GM11168 (cell line): ENCODE measurements around the gene DRGX.

Experiments
- in situ Hi-C: fragments of 300-500 bp; cut with MboI; formaldehyde crosslinking; loops from one replicate; pipeline ENCODE4 v1.12.0; 2022; ENCODE audit warnings: low sequenced_read_pairs; ENCODE audit not compliant: unreplicated experiment

DRGX gene

GRCh38 chr10:49352323-49352722 lies 43.6 kb downstream of the DRGX start:
- in situ Hi-C loops, result no loop called here

GRCh38 chr10:49351669-49352068 lies 44.2 kb downstream of the DRGX start:
- in situ Hi-C loops, result no loop called here

GRCh38 chr10:49350846-49351532 lies 44.9 kb downstream of the DRGX start:
- in situ Hi-C loops, result no loop called here

GRCh38 chr10:49350138-49350537 lies 45.8 kb downstream of the DRGX start:
- in situ Hi-C loops, result no loop called here

GRCh38 chr10:49349390-49349789 lies 46.5 kb downstream of the DRGX start:
- in situ Hi-C loops, result no loop called here

- in situ Hi-C loops, result no loop called here
These were observed 47.3 kb downstream of the DRGX start for GRCh38 chr10:49348593-49348992.

- in situ Hi-C loops, result no loop called here
These were observed 48.1 kb downstream of the DRGX start for GRCh38 chr10:49347827-49348226.

- in situ Hi-C loops, result no loop called here
These were observed 48.5 kb downstream of the DRGX start for GRCh38 chr10:49347342-49347741.

GRCh38 chr10:49344840-49345239 lies 51.0 kb downstream of the DRGX start:
- in situ Hi-C loops, result no loop called here

- in situ Hi-C loops, result no loop called here
These were observed 57.3 kb downstream of the DRGX start for GRCh38 chr10:49338604-49339003.

- in situ Hi-C loops, result no loop called here
These were observed 60.4 kb downstream of the DRGX start for GRCh38 chr10:49335364-49335972.

GRCh38 chr10:49334964-49335363 lies 60.9 kb downstream of the DRGX start:
- in situ Hi-C loops, result no loop called here

GRCh38 chr10:49333192-49333591 lies 62.7 kb downstream of the DRGX start:
- in situ Hi-C loops, result no loop called here

GRCh38 chr10:49332768-49333167 lies 63.1 kb downstream of the DRGX start:
- in situ Hi-C loops, result no loop called here

GRCh38 chr10:49332333-49332732 lies 63.6 kb downstream of the DRGX start:
- in situ Hi-C loops, result no loop called here

GRCh38 chr10:49331431-49331830 lies 64.5 kb downstream of the DRGX start:
- in situ Hi-C loops, result no loop called here

GRCh38 chr10:49330127-49330665 lies 65.7 kb downstream of the DRGX start:
- in situ Hi-C loops, result no loop called here

GRCh38 chr10:49329146-49329505 lies 66.8 kb downstream of the DRGX start:
- in situ Hi-C loops, result no loop called here

GRCh38 chr10:49328401-49329145 lies 67.3 kb downstream of the DRGX start:
- in situ Hi-C loops, result no loop called here

- in situ Hi-C loops, result no loop called here
These were observed 68.7 kb downstream of the DRGX start for GRCh38 chr10:49327036-49327813.
